ELR (cell line): ENCODE data around the gene GET3.
"Not testable (repeated sequence)": the region's sequence is repeated elsewhere in the genome, so short reads cannot be mapped to it uniquely, and the experiment has no call there.

ENCODE experiments used
- DNase-seq: peaks from one replicate; pipeline ENCODE4 v3.0.0-alpha.2; 2015; ENCODE audit warnings: low read depth

Gene GET3

DNA sequence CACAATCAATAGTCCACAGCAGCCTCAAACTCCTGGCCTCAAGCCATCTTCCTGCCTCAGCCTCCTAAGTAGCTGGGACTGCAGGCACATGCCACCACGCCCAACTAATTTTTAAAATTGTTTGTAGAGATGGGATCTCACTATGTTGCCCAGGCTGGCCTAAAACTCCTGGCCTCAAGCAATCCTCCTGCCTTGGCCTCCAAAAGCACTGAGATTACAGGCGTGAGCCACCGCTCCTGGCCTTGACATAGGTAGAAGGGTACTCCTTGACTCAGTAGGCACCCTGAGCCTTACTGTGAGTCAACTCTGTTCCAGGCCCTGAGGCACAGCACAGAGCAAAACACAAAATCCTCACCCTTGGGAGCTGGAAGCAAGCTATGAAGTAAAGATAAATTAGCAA lies 21.4 kb upstream of the GET3 start:
- DNase-seq, result no peak

GRCh38 chr19:12720296-12720695 lies 17.0 kb upstream of the GET3 start:
- DNase-seq, result no peak

DNA sequence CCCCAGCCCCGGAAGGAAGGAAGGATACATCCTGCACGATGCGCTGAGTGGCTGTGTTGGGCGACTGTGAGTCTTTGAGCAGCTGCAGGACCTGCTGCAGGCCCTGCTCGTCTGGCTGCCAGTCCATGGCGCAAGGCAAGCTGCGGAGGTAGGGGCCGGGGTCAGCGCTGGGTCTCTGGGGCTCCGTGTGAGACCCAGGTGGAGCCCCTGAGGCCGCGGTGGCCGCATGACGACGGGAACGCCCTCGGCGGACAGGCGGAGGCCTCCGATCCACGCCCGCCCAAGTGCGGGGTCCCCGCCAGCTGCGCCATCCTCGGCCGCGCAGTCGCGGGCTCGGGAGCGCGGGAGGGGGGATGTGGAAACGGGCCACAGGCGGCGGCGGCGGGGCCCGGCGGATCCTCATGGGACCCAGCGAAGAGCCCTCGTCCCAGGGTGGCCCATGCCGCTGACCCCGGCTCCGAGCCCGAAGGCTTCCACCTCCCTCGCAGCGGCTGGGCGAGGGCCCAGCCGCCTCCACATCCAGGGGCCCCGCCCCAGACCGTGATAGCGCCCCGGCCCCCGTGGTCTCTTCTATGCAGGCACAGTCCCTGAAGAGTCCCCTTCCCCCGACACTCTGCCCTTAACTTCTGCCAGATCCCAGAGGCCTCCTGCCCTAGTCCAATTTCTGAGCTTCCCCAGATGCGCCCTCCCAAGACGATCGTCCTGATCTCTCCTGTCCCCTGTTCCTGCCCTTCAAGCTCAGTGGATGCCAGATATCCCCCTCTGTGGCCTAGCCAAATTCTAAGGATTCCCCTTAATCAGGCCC lies 16.2 kb upstream of the GET3 start:
- peak; percentile 44 for DNase-seq

DNA sequence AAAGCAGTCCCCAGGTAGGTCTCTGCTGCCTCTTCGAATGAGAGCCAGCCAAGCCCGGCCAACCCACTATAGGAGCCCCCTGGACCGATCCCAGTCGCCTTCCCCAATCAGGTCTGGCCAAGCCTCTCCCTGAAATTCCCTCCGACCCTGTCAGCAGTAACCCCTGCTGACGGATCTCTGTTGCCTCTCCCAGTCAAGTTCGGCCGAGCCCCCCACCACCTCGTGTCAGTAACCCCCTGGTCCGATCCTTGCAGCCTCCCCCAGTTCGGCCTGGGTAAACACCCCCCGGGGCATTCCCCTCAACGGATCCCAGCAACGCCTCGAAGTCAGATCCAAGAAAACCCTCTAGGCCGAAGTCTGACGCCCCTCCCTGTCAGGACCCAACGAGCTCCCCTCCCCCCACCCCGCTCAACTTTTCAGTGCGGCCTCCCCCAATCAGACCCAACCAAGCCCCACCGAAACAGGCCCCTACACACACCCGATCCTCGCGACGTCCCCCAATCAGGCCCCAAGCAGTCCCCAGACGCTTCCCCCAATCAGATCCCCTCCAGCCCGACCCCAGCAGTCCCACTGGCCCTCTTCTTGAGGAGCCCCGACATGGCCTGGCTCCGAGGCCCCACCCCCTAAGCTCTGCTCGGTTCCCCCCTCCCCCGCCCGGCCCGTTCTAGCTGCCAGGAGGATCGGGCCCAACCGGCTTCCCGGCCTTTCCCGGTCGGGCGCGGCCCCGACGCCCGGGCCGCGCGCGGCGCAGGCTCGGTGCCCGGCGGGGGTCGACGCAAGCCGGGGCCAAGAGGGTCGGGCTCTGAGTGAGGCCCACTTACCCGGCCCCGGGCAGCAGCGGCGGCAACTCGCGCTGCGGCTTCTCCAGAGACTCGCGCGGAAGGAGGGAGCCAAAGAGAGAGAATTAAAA lies 15.4 kb upstream of the GET3 start:
- DNase-seq, result peak; percentile 82

- peak; percentile 100 for DNase-seq
Measured at GRCh38 chr19:12722566-12723380, 14.5 kb upstream of the GET3 start.

DNA sequence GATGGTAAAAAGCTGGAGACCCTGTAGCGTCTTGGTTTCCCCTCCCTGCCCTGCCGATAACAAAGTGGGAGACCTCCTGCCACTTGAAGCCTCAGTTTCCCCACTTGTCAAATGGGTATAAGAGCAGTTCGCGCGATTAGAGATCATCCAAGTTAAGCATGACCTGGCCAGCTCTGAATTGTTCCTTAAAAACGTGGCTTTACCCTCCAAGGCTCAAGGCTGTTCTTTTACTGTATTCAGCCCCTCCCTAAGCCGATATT lies 14.0 kb upstream of the GET3 start:
- peak; percentile 33 for DNase-seq

DNA sequence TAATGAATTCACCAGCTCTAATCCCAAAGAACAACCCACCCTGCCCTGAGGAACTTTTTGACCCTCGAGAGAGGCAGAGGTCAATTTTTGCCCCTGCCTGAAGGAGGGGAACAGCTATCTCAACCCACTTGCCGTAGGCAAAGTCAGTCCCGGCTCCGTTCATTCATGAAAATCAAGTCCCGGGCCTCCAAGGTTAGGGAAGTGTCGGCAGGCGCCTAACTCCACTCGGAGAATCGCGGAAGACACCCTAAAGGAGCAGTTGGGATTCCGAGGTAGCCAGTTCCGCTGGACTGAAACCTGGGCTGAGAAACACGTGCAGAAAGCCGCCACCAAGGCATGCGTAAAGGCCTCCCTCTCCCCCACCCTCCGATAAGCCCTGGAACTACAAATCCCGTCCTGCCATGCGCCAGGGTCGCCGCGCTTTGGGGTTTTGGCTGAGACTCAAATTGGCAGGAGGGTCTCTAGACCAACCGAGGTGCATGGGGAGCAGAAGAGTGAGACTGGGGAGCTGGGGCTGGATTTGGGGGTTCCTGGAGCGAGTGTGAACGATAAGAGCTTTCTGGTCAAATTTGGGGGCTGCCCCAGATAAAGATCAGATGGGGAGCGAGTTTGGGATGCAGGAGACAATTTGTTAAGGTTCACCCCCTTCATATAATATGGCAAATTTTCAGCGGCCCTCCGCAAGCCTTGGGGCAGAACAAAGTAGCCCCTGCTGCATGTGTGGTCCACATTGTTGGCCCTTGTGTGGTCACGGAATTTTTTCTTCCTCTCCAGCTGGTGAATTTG lies 13.5 kb upstream of the GET3 start, which contains the start of gene TNPO2:
Gene TNPO2, minus strand, starts transcription at position 292 of the 786 bp plus-strand sequence. CDS start 2,955 bp downstream, outside the sequence.
- DNase-seq, result peak; percentile 84

GRCh38 chr19:12725612-12726011 lies 11.7 kb upstream of the GET3 start:
- DNase-seq, result not testable (repeated sequence)

- DNase-seq, result no peak
Measured at GRCh38 chr19:12726988-12727316, 10.3 kb upstream of the GET3 start.

GRCh38 chr19:12727745-12728433 lies 9.4 kb upstream of the GET3 start:
- DNase-seq, result no peak

DNA sequence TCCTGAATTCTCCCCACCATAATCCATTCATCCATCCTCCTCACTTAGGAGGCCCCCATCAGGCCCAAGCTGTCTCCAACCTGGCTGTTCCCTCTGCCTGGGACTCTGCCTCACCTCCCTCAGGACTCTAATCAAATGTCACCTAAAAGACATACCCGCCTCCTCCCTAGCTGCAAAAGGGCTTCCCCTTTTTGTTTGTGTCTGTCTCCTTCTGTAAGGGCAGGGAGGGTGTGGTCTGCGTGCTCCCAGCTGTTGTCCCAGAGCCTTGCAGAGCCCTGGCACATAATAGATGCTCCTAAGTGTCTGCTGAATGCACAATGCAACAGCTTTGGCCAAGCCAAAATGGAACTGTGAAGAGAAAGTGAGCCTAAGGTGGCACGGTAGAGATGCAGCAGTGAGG lies 7.2 kb upstream of the GET3 start:
- no peak for DNase-seq

DNA sequence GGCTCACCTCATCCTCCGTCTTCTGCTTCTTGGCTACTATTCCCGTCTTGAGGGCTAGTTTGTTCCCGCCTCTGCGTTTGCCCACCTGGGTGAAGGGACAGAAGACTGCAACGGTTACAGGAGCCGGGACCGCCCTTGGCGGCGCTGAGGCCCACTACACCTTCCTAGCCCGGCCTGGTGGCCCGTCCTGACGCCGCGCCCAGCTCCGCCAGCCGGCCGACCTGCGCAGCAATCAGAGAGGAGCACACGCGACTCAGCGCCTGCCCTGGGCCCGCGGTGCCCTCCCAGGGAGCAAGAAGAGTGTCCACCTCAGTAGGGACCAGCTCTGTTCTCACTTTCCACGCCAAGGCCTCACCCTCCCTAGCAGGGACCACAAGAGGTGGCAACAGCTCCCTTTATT lies 6.0 kb upstream of the GET3 start:
- DNase-seq, result no peak

GRCh38 chr19:12733369-12734214 lies 3.7 kb upstream of the GET3 start:
- peak; percentile 71 for DNase-seq

- DNase-seq, result no peak
Measured at GRCh38 chr19:12737835-12738351, 596 bp downstream of the GET3 start.

- DNase-seq, result peak; percentile 23
Measured at GRCh38 chr19:12745166-12745897, 8.0 kb downstream of the GET3 start.

DNA sequence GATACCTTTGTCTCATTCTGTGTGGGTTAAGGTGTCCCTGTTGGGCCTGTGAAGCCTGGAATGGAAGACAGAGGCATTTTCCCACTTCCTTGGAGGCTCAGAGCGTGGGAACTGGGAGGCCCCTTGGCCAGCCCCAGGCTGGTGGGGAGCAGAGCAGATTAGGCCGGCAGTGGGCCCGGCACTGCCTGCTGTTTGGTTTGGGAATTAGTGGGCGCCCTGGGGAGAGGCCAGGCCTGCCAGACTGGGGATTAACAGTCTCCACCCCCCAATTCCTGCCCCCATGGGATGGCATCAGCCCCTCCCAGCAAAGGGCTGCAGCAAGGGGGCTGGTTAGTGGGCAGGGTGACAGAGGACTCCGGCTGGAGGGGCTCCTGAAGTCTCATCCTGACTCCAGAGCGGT lies 11.2 kb downstream of the GET3 start:
- DNase-seq, result no peak

DNA sequence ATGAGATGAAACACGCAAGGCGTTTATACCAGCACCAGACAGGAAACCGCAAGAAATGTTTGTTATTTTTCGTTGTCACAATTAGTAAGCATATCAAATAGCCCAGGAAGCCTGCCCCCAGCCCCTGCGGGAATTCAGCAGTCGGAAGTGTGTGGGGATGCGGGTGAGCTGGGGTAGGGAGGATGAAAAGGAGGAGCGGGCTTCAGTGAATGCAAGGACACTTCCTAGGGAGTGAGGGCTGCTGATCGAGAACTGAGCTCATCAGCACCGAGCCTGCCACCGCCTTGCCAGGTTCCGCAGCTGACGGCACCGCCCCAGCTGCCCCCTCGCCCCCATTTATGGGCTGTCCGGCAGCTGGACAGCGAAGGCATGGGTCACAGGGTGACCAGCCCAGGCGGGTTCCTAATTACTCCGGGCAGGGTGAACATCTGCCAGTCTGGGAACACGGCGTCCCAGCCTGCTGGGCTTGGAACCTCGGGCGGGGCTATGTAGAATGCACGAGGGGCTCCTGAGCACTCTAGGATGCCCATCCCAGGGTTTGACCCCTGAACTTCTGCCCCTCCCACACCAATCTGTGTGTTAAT lies 12.7 kb downstream of the GET3 start:
- peak; percentile 38 for DNase-seq

DNA sequence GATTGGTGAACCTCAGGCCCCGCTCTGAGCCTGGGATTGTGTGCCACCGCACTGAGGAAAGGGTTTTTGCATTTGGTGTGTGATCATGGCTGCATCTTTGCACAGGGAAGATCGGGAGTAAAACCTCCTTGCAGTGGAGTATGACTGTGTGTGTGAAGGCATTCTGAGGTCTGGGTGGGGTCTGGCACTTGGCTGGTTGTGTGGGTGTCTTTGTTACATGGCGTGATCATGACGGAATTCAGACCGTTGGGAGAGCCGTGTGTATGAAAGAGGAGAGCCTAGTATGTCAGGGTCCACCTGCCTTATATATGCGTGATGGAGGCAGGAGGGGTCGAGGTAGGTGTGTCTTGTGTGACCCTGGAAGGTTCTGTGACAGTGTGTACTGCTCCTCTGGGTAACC lies 13.6 kb downstream of the GET3 start:
- no peak for DNase-seq

GRCh38 chr19:12751635-12752034 lies 14.3 kb downstream of the GET3 start, which contains the start of gene BEST2:
Gene BEST2, plus strand, starts transcription at chr19:12751791. Its CDS starts 802 bp downstream, at chr19:12752593.
- DNase-seq, result no peak
